MM.1S (cell line): ENCODE results near the gene PEAK1.

Experiments used
- DNase-seq: peaks from one replicate; pipeline ENCODE4 v3.0.0-alpha.2; 2015
- H2AFZ ChIP-seq: fragments of 300-600 bp; sonication (generic); 2 replicates; pipeline ENCODE4 v1.6.0; 2016; ENCODE audit warnings: antibody characterized with exemption, low read length
- H3F3A ChIP-seq: fragments of 300-600 bp; sonication (generic); 2 replicates; pipeline ENCODE4 v1.6.1; 2016; ENCODE audit warnings: mild to moderate bottlenecking, antibody characterized with exemption, low read length, moderate library complexity, mixed read lengths; ENCODE audit not compliant: insufficient read depth
- H3K27ac ChIP-seq: fragments of 300-600 bp; sonication (generic); 2 replicates; pipeline ENCODE4 v1.5.1; 2016; ENCODE audit warnings: mild to moderate bottlenecking, low read length
- H3K27me3 ChIP-seq: fragments of 300-600 bp; sonication (generic); replicated peaks from 2 replicates; pipeline ENCODE4 v1.6.0; 2016; ENCODE audit warnings: low read length; ENCODE audit not compliant: insufficient read depth
- H3K36me3 ChIP-seq: fragments of 300-600 bp; sonication (generic); replicated peaks from 2 replicates; pipeline ENCODE4 v1.6.1; 2016; ENCODE audit warnings: mild to moderate bottlenecking, low read length, mixed read lengths; ENCODE audit not compliant: insufficient read depth
- H3K4me1 ChIP-seq: fragments of 300-600 bp; sonication (generic); 2 replicates; pipeline ENCODE4 v1.6.1; 2016; ENCODE audit warnings: low read length, mixed read lengths
- H3K4me2 ChIP-seq: fragments of 300-600 bp; sonication (generic); 2 replicates; pipeline ENCODE4 v1.6.0; 2016; ENCODE audit warnings: low read depth, low read length
- H3K4me3 ChIP-seq: fragments of 300-600 bp; sonication (generic); 2 replicates; pipeline ENCODE4 v1.5.1; 2016; ENCODE audit warnings: low read length, mixed read lengths
- H3K79me2 ChIP-seq: fragments of 300-600 bp; sonication (generic); 2 replicates; pipeline ENCODE4 v1.6.1; 2016; ENCODE audit warnings: mixed run types, low read length, mixed read lengths
- H3K9ac ChIP-seq: fragments of 300-600 bp; sonication (generic); 2 replicates; pipeline ENCODE4 v1.6.1; 2016; ENCODE audit warnings: low read length, mixed read lengths
- H3K9me2 ChIP-seq: fragments of 300-600 bp; sonication (generic); replicated peaks from 2 replicates; pipeline ENCODE4 v1.6.1; 2016; ENCODE audit warnings: mild to moderate bottlenecking, low read length, mixed read lengths; ENCODE audit not compliant: insufficient read depth
- H3K9me3 ChIP-seq: fragments of 300-600 bp; sonication (generic); replicated peaks from 2 replicates; pipeline ENCODE4 v1.6.1; 2016; ENCODE audit warnings: mild to moderate bottlenecking, low read length, mixed read lengths; ENCODE audit not compliant: insufficient read depth
- H4K20me1 ChIP-seq: fragments of 300-600 bp; sonication (generic); 2 replicates; pipeline ENCODE4 v1.6.1; 2016; ENCODE audit warnings: mild to moderate bottlenecking, low read length, moderate library complexity, mixed read lengths; ENCODE audit not compliant: insufficient read depth
- CTCF ChIP-seq: fragments of 300-600 bp; sonication (generic); IDR thresholded peaks from 2 replicates; pipeline ENCODE4 v1.5.1; 2016; ENCODE audit warnings: antibody characterized with exemption, low read length, mixed read lengths
- EZH2 ChIP-seq: fragments of 300-600 bp; sonication (generic); optimal IDR thresholded peaks from 2 replicates; pipeline ENCODE3; 2017; ENCODE audit warnings: low read depth, mild to moderate bottlenecking, antibody characterized with exemption, low read length, mixed read lengths
- EZH2phosphoT487 ChIP-seq: fragments of 300-600 bp; sonication (generic); IDR thresholded peaks from 2 replicates; pipeline ENCODE4 v1.6.1; 2018; ENCODE audit warnings: antibody characterized with exemption, low read length

The PEAK1 gene

GRCh38 chr15:77183066-77183465 is 236.8 kb downstream of the PEAK1 start:
- H3K27me3 ChIP-seq: no peaks in the 10 kb centered on the region
- peaks cover 62% of the 10 kb centered on the region for H3K4me1 ChIP-seq
- TF ChIP-seq EZH2phosphoT487 (no peak), CTCF (no peak), EZH2 (no peak)
- H3K9me3 ChIP-seq: no peaks in the 10 kb centered on the region
- H3K4me2 ChIP-seq: no peak overlapping the region
- no peak overlapping the region for H3K27ac ChIP-seq
- H3K9ac ChIP-seq: no peak overlapping the region
- H4K20me1 ChIP-seq: no peaks in the 10 kb centered on the region
- H3F3A ChIP-seq: peaks cover 43% of the 10 kb centered on the region
- H3K36me3 ChIP-seq: no peaks in the 10 kb centered on the region
- no peaks in the 10 kb centered on the region for H3K79me2 ChIP-seq
- no peak overlapping the region for H2AFZ ChIP-seq
- H3K4me3 ChIP-seq: no peak overlapping the region
- no peaks in the 10 kb centered on the region for H3K9me2 ChIP-seq
- DNase-seq: no peak

GRCh38 chr15:77181305-77182074 is 238.4 kb downstream of the PEAK1 start:
- TF ChIP-seq CTCF (no peak), EZH2phosphoT487 (no peak), EZH2 (no peak)
- Histone ChIP-seq H3K9ac (peak overlapping the region; percentile 11; the same call in 1 of the 2 replicates), H3K4me2 (peak overlapping the region; percentile 65), H3K9me3 (no peaks in the 10 kb centered on the region), H3K79me2 (no peaks in the 10 kb centered on the region), H4K20me1 (no peaks in the 10 kb centered on the region), H2AFZ (no peak overlapping the region), H3K27ac (peak overlapping the region; percentile 68), H3K36me3 (no peaks in the 10 kb centered on the region), H3K4me1 (peaks cover 46% of the 10 kb centered on the region), H3K9me2 (no peaks in the 10 kb centered on the region), H3F3A (peaks cover 30% of the 10 kb centered on the region), H3K27me3 (no peaks in the 10 kb centered on the region), H3K4me3 (peak overlapping the region; percentile 7; the same call in 1 of the 2 replicates)
- peak; percentile 49 for DNase-seq

- no peaks in the 10 kb centered on the region for H3K36me3 ChIP-seq
- no peak overlapping the region for H3K4me3 ChIP-seq
- TF ChIP-seq CTCF (no peak), EZH2phosphoT487 (no peak), EZH2 (no peak)
- no peaks in the 10 kb centered on the region for H3K9me2 ChIP-seq
- no peaks in the 10 kb centered on the region for H4K20me1 ChIP-seq
- H3K4me1 ChIP-seq: peaks cover 43% of the 10 kb centered on the region
- peaks cover 30% of the 10 kb centered on the region for H3F3A ChIP-seq
- H3K27ac ChIP-seq: peak overlapping the region; percentile 68; the same call in 1 of the 2 replicates
- DNase-seq: no peak
- no peaks in the 10 kb centered on the region for H3K27me3 ChIP-seq
- no peaks in the 10 kb centered on the region for H3K9me3 ChIP-seq
- H3K4me2 ChIP-seq: peak overlapping the region; percentile 65
- H3K79me2 ChIP-seq: no peaks in the 10 kb centered on the region
- H2AFZ ChIP-seq: no peak overlapping the region
- H3K9ac ChIP-seq: no peak overlapping the region
These were observed 239.1 kb downstream of the PEAK1 start for GRCh38 chr15:77180757-77181156.
